NCI-H1092 treated with DMSO at 0.1 percent for 48 hours (cell line): ENCODE results near the gene UNKL.

Experiments used
- DNase-seq: peaks from one replicate; lab custom pipeline; 2025; lab: John Stamatoyannopoulos, UW

Gene UNKL, protein sequence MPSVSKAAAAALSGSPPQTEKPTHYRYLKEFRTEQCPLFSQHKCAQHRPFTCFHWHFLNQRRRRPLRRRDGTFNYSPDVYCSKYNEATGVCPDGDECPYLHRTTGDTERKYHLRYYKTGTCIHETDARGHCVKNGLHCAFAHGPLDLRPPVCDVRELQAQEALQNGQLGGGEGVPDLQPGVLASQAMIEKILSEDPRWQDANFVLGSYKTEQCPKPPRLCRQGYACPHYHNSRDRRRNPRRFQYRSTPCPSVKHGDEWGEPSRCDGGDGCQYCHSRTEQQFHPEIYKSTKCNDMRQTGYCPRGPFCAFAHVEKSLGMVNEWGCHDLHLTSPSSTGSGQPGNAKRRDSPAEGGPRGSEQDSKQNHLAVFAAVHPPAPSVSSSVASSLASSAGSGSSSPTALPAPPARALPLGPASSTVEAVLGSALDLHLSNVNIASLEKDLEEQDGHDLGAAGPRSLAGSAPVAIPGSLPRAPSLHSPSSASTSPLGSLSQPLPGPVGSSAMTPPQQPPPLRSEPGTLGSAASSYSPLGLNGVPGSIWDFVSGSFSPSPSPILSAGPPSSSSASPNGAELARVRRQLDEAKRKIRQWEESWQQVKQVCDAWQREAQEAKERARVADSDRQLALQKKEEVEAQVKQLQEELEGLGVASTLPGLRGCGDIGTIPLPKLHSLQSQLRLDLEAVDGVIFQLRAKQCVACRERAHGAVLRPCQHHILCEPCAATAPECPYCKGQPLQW

GRCh38 chr16:1414532-1415260, at the start of gene UNKL:
TSS of gene UNKL (minus strand) at chr16:1414704. CDS start at chr16:1414691, 13 bp downstream.
- peak; percentile 52 for DNase-seq

GRCh38 chr16:1461146-1461545, 46.6 kb upstream of the UNKL start:
- no peak for DNase-seq

- no peak for DNase-seq
Measured at GRCh38 chr16:1460602-1461138, 46.2 kb upstream of the UNKL start.

DNA sequence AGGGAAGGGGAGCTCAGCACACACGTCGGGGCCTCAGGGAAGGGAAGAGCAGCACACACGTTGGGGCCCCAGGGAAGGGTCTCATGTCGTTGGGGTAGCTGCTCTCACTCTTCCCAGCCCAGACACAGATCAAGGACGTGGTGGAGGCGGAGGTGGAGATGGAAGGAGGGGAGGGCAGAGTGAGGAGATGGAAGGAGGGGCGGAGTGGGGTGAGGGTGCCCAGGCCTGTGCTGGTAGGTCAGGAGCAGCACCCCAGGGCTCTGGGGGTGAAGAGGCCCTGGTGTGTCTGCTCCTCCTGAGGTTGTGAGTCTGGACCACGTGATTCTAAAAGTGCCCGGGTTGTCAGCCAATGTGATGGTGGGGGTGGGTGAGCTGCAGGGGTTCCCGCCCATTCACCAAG, 45.5 kb upstream of the UNKL start:
- DNase-seq: no peak

- DNase-seq: no peak
Measured at GRCh38 chr16:1458977-1459341, 44.5 kb upstream of the UNKL start.

DNA sequence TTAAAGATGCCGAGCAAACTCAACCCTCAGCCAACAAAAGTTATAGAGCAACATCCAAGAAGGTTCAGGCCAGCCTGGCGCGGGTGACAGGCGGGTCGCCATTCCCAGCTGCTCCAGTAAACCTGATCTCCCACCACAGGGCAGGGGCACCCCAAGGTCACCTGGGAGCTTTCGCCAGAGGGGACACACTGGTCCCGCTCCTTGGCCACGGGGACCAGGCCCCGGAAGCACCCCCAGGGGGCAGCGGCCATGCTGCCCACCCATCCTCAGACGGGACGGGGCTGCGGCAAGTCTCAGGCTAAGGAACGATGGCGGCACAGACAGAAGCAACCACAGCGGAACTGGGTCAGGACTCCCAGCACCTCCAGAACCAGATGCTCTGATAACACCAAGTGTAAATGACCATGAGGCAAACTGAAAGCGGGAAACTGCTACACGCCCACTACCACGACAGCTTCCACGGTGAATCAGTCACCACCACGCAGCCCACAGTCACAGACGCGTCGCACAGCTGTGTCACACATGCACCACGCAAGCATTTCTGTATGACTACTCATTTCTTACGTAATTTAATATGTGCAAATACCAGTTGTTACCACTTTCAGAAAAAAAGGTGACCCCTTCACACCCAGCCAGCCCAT, 44.0 kb upstream of the UNKL start:
- no peak for DNase-seq

DNA sequence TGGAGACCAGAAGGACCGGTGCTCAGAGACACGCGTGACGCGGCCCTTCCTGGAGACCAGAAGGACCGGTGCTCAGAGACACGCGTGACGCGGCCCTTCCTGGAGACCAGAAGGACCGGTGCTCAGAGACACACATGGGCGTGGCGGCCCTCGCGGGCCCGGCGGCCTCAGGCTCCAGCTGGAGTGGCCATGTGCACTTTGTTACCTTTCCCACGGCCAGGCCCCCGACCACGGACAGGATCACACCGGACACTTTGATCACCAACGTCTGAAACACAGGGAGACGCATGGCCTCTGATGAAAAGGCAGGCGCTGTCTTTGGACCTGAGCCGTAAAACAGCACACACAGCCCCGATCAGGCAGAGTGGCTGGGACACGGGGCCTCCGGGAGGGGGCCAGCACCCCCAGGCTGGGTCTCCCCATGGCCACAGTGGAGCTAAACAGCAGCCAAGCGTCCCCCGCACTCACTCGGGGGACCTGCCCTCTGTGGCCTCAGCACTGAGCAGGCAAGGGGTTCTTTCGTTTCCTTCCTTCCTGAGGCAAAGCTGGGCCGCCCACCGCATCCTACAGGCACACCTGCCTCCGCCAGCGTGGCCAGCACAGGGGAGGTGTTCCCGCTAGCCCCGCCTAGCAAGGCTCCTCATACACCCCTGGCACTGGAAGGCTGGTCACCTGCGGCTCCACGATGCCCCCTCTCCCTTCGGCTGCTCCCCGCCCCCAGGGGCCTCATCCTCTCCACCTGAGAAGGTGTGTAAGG, 43.2 kb upstream of the UNKL start:
- DNase-seq: no peak

GRCh38 chr16:1456951-1457350, 42.4 kb upstream of the UNKL start:
- DNase-seq: no peak

DNA sequence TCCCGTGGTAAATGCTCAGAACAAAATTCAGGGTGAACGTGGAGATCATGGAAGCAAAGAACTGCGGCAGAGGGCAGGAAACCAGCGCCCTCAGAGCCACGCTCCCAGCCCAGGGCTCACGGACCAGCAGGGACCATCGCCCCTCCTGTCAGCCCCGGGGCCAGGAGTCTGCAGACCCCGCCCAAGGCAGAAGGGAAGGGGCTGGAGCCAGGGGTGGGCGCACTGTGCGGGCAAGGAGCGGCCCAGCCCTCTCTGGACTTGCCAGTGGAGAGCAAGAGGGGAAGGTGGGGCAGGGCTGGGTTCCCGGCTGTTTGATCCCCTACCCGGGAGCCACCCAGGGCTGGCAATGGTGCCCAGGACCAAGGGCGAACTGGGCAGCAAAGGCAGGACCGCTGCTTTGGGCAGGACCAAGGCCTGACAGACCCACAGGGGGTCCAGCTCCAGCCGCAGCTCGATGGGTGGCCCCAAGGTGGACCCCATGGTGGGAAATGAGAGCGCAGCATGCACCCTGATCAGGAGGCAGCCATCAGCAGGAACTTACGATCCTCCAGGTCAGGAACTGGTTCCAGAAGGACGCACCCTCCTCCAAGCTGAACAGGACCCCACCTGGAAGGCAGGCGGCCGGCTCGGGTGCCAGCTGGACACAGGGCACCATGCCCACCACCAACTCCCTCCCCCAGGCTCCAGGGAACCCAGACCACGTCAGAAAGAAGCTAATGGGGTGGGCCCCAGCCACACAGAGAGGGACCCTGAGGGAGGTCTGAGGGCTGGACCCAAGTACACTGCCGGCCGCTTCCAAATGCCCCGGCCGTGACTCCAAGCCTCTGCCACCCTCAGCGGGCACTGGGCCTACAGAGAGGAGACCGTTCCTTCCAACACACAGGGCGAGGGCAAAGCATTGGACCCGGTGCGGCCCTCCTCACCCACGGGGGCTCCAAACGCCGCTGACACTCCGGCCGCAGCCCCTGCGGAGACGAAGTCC, 41.0 kb upstream of the UNKL start:
- DNase-seq: no peak

- no peak for DNase-seq
Measured at GRCh38 chr16:1454561-1454960, 40.1 kb upstream of the UNKL start.

DNA sequence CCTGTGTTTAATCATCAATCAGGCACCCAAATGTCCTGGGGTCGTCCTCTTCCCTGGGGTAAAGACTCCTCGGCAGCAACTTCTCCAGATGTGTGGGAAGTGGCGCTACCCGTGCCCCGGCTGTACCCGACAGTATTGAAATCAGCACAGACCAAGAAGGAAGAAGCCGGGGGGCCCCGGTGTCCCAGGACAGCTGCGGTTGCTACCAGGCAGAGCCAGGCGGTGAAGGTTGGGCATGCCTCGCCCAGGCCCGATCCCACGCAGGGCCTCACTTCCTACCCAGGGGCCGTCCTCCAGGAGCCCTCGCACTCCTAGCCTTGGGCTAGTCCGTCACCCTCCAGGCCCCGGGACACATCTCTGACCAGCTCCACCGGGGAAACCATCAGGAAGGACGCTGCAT, 38.8 kb upstream of the UNKL start:
- DNase-seq: no peak

GRCh38 chr16:1452530-1452929, 38.0 kb upstream of the UNKL start:
- DNase-seq: no peak

- DNase-seq: no peak
Measured at GRCh38 chr16:1451702-1452392, 37.3 kb upstream of the UNKL start.

GRCh38 chr16:1450841-1451240, 36.3 kb upstream of the UNKL start:
- no peak for DNase-seq

DNA sequence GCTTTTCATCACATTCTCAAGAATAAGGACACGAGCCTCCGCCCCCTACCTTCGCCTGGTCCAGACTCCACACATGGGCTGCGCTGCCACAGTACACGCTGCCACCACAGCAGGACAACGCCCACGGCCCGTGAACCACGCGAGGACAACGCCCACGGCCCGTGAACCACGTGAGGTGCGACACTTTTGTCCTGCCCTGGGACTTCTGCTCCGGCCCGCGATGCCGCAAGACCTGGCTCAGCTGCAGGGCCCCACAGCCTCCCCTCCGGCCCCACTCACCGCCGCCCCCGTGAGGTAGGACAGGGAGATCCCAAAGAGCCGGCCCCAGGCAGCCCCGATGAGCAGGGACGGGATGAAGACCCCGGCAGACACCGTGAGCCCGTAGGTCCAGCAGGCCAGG, 35.7 kb upstream of the UNKL start:
- no peak for DNase-seq

DNA sequence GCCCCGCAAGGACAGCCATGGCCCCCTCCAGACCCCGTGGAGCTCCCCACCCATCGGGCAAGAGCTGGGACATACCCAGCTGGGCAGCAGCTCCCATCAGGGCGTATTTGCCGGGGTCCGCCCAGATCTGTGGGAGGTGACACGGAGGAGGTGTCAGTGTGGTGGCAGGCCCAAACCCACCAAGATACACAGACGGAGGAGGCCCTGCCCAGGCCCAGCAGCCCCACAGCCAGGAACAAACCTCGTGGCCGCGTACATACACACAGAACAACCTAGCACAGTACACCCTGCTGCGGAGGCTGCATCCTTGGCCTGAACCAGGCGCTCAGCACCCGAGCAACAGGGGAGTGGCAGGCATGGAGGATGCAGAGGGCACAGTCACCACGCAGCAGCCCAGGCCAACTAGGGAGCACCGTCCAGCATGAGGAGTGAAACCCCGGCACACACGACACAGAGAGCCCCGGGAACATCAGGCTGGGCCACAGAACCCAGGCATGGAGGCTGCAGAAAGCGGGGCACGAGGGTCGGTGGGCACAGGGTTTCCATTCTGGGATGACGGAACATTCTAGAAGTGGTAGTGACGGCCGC, 34.8 kb upstream of the UNKL start:
- no peak for DNase-seq

DNA sequence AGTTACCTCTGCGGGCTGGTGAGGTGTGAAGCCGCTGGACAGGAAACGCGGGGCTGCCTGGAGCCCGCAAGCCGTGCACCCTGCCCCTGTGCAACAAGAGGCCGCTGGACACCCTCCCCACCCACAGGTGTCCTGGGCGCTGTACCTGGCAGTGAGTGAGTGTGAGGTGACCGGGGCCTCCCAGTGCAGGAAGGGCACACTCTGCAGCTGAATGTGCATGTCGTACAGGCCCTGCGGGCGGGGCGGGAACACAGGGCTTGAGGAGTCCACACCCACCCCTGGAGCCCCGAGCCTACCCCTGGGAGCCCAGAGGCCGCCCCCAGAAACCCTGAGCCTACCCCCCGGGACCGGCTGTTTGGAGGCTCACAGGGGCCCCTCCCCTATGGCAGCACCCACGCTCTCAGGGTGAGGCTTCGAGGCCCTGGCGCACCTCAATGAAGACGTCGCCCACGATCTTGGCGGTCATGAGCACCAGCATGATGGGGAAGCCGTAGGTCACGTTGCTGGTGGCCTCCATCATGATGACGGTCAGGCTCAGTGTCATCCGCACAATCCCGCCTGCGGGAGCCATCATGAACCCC, 34.1 kb upstream of the UNKL start:
- no peak for DNase-seq

- no peak for DNase-seq
Measured at GRCh38 chr16:1447965-1448364, 33.5 kb upstream of the UNKL start.
